Endothelial cell of umbilical vein (primary cell): Measurements from ENCODE around the gene LCOR. TPM values are rescaled to one million over a fixed set of nuclear protein-coding genes. Genes with fewer than 3 reads are reported as not detected.

ENCODE experiments used
- BruUV-seq: library from RNA; stranded (reverse); fragments of 400-500 nt; replicated peaks from 2 replicates; lab custom pipeline; 2021; lab: Mats Ljungman, UMichigan
- CTCF ChIA-PET: fragments of 300-600, 350-600 bp; sonication (Branson Sonifier 250); formaldehyde crosslinking; loops from one replicate; lab custom pipeline; 2021; ENCODE audit warnings: antibody characterized with exemption, inconsistent platforms; lab: Charles Lee
- POLR2A ChIA-PET: fragments of 300-600, 350-600 bp; sonication (Branson Sonifier 250); formaldehyde crosslinking; loops from one replicate; lab custom pipeline; 2021; ENCODE audit warnings: antibody characterized with exemption, inconsistent platforms; lab: Charles Lee
- DNase-seq: peaks from one replicate; pipeline ENCODE4 v3.0.0-alpha.2; 2011; ENCODE audit warnings: low read depth, low spot score
- FAIRE-seq: peaks from 2 replicates; lab custom pipeline; 2011; peaks lifted over from hg19 to GRCh38; lab: Jason Lieb, UNC
- H2AFZ ChIP-seq: 2 replicates; pipeline ENCODE4 v1.6.0; 2012; ENCODE audit warnings: low read depth, low read length, control low read depth, inconsistent platforms
- H3K27ac ChIP-seq: 2 replicates; pipeline ENCODE4 v1.5.1; 2011; ENCODE audit warnings: low read depth, mild to moderate bottlenecking, control low read depth, low read length, moderate library complexity; ENCODE audit not compliant: insufficient read depth
- H3K27me3 ChIP-seq, 2 experiments: 2 replicates each; pipeline versions ENCODE4 v1.6.0 to v1.6.1; 2011; ENCODE audit warnings: low read length in 2 of 2, mixed read lengths in 1 of 2; ENCODE audit not compliant: control insufficient read depth in 2 of 2, insufficient read depth in 2 of 2
- H3K36me3 ChIP-seq, 2 experiments: 2 replicates in 1 of 2; 3 replicates in 1 of 2; pipeline ENCODE4 v1.5.1; 2011; ENCODE audit warnings: low read length in 2 of 2, mild to moderate bottlenecking in 1 of 2, moderate library complexity in 1 of 2; ENCODE audit not compliant: control insufficient read depth in 2 of 2, insufficient read depth in 2 of 2; ENCODE audit errors: extremely low read depth in 1 of 2
- H3K4me1 ChIP-seq: 3 replicates; pipeline ENCODE4 v1.5.1; 2011; ENCODE audit warnings: mild to moderate bottlenecking, low read length; ENCODE audit not compliant: control insufficient read depth, insufficient read depth; ENCODE audit errors: extremely low read depth
- H3K4me2 ChIP-seq: 2 replicates; pipeline ENCODE4 v1.6.1; 2011; ENCODE audit warnings: low read length, control low read depth, mixed read lengths; ENCODE audit not compliant: insufficient read depth
- H3K4me3 ChIP-seq, 3 experiments: fragments of 200-600 bp in 1 of 3; sonication (generic), shearing (Covaris generic) in 1 of 3; replicated peaks in 1 of 3; 2 replicates each; pipeline ENCODE4 v1.5.1; 2011 to 2016; ENCODE audit warnings: control low read depth in 3 of 3, low read length in 3 of 3, mild to moderate bottlenecking in 2 of 3, inconsistent platforms in 1 of 3, low read depth in 1 of 3, moderate library complexity in 1 of 3; ENCODE audit not compliant: insufficient read depth in 1 of 3
- H3K79me2 ChIP-seq: 2 replicates; pipeline ENCODE4 v1.6.0; 2012; ENCODE audit warnings: low read length, inconsistent platforms; ENCODE audit not compliant: control insufficient read depth, insufficient read depth
- H3K9ac ChIP-seq: replicated peaks from 2 replicates; pipeline ENCODE3; 2011; ENCODE audit warnings: low read length, control low read depth; ENCODE audit not compliant: insufficient read depth; ENCODE audit errors: extremely low read depth
- H3K9me1 ChIP-seq: replicated peaks from 3 replicates; pipeline ENCODE4 v1.6.0; 2011; ENCODE audit warnings: mild to moderate bottlenecking, low read length; ENCODE audit not compliant: control insufficient read depth, insufficient read depth; ENCODE audit errors: extremely low read depth
- H3K9me3 ChIP-seq: replicated peaks from 2 replicates; pipeline ENCODE4 v1.5.1; 2012; ENCODE audit warnings: low read length, inconsistent platforms; ENCODE audit not compliant: control insufficient read depth, insufficient read depth
- H4K20me1 ChIP-seq: replicated peaks from 2 replicates; pipeline ENCODE3; 2011; ENCODE audit warnings: mild to moderate bottlenecking, low read length; ENCODE audit not compliant: control insufficient read depth, insufficient read depth; ENCODE audit errors: extremely low read depth
- CTCF ChIP-seq, 2 donors: IDR thresholded peaks; 1 replicate in 1 of 2; 2 replicates in 1 of 2; pipeline ENCODE4 v1.5.1; 2011; ENCODE audit warnings: low read length in 2 of 2, mild to moderate bottlenecking in 2 of 2, moderate library complexity in 2 of 2, control low read depth in 1 of 2, inconsistent platforms in 1 of 2, low read depth in 1 of 2; ENCODE audit not compliant: insufficient read depth in 1 of 2; ENCODE audit errors: extremely low read depth in 1 of 2
- EZH2 ChIP-seq: IDR thresholded peaks from 2 replicates; pipeline ENCODE4 v1.6.1; 2012; ENCODE audit warnings: borderline replicate concordance, low read depth, mild to moderate bottlenecking, moderate library complexity, low read length, inconsistent platforms; ENCODE audit not compliant: severe bottlenecking
- FOS ChIP-seq: IDR thresholded peaks from 2 replicates; pipeline ENCODE4 v1.6.1; 2011; ENCODE audit warnings: mild to moderate bottlenecking, low read length, moderate library complexity, borderline replicate concordance; ENCODE audit not compliant: insufficient read depth
- GATA2 ChIP-seq: IDR thresholded peaks from 2 replicates; pipeline ENCODE4 v1.7.0; 2011; ENCODE audit warnings: low read depth, mild to moderate bottlenecking, moderate library complexity, mixed read lengths, low read length; ENCODE audit not compliant: insufficient read length, insufficient read depth
- JUN ChIP-seq: IDR thresholded peaks from 2 replicates; pipeline ENCODE4 v1.6.1; 2011; ENCODE audit warnings: borderline replicate concordance, low read depth; ENCODE audit not compliant: insufficient read length, insufficient read depth
- MAX ChIP-seq: IDR thresholded peaks from 2 replicates; pipeline ENCODE4 v1.6.1; 2011; ENCODE audit not compliant: insufficient read depth, insufficient read length
- MYC ChIP-seq: IDR thresholded peaks from one replicate; pipeline ENCODE4 v1.6.1; 2011; ENCODE audit warnings: mild to moderate bottlenecking, low read depth, low read length
- POLR2A ChIP-seq: IDR thresholded peaks from 2 replicates; pipeline ENCODE4 v1.6.1; 2012; ENCODE audit warnings: low read depth, mild to moderate bottlenecking, control low read depth, low read length
- POLR2AphosphoS5 ChIP-seq: IDR thresholded peaks from 2 replicates; pipeline ENCODE4 v1.6.1; 2012; ENCODE audit warnings: low read depth, mild to moderate bottlenecking, control low read depth, low read length, moderate library complexity; ENCODE audit not compliant: insufficient read depth
- dilution Hi-C: fragments of 300-500 bp; cut with MboI; formaldehyde crosslinking; loops from one replicate; pipeline ENCODE4 v1.15.0; 2019; ENCODE audit warnings: low sequenced_read_pairs; ENCODE audit not compliant: extremely low pct_ligation_motif_present
- intact Hi-C: fragments of 100-400 bp; cut with micrococcal nuclease; formaldehyde crosslinking; loops from one replicate; pipeline ENCODE4 v1.10.0; 2022
- polyA plus RNA-seq, 4 experiments: library from polyadenylated mRNA; depleted of rRNA in 3 of 4; stranded (reverse) in 3 of 4; unstranded in 1 of 4; fragments of >200 nt; gene quantifications; 2 replicates each; pipeline versions ENCODE4 v1.2.1 to v1.2.3, GENCODE V29; 2011 to 2012; ENCODE audit warnings: missing spikeins in 1 of 4
- total RNA-seq: library from RNA; stranded (reverse); gene quantifications from 2 replicates; pipeline ENCODE4 v1.2.3, GENCODE V29; 2021

Gene LCOR
- total and polyA plus RNA-seq, 2 donors (not counting 3 experiments of a cell fraction or from before 2014, with no cell fraction given): 11.6 to 39.0 TPM

- Histone ChIP-seq H3K4me3 (no peak overlapping the region), H3K9ac (no peak overlapping the region), H3K9me1 (no peaks in the 10 kb centered on the region), H3K9me3 (no peaks in the 10 kb centered on the region), H3K27ac (no peak overlapping the region), H2AFZ (no peak overlapping the region), H3K79me2 (no peaks in the 10 kb centered on the region), H3K27me3 (peaks cover 0 to 2% of the 10 kb centered on the region in 2 experiments), H3K4me1 (no peaks in the 10 kb centered on the region), H3K36me3 (no peaks in the 10 kb centered on the region), H3K4me2 (no peak overlapping the region), H4K20me1 (no peaks in the 10 kb centered on the region)
- DNase-seq (no peak), FAIRE-seq (no peak)
- BruUV-seq: no TSS peak
- ChIA-PET CTCF (interaction anchor here (1.2 kb wide), 1 partner anchor 655 kb away, joined by 3 read pairs; no protein-coding TSS in a partner anchor), POLR2A (no interaction called here)
- intact Hi-C loops (no loop called here), dilution Hi-C loops (no loop called here)
- no peak for TF ChIP-seq POLR2A
- no peak for TF ChIP-seq EZH2
- no peak for TF ChIP-seq POLR2AphosphoS5
These were observed 198.8 kb downstream of the LCOR start for GRCh38 chr10:97030894-97031293.

GRCh38 chr10:97031459-97031858 is 199.4 kb downstream of the LCOR start:
- DNase-seq (no peak), FAIRE-seq (no peak)
- Histone ChIP-seq H3K9ac (no peak overlapping the region), H3K4me3 (no peak overlapping the region), H3K9me1 (no peaks in the 10 kb centered on the region), H3K4me1 (no peaks in the 10 kb centered on the region), H3K27ac (no peak overlapping the region), H3K79me2 (no peaks in the 10 kb centered on the region), H3K27me3 (peaks cover 0 to 2% of the 10 kb centered on the region in 2 experiments), H4K20me1 (no peaks in the 10 kb centered on the region), H3K36me3 (no peaks in the 10 kb centered on the region), H3K9me3 (no peaks in the 10 kb centered on the region), H3K4me2 (no peak overlapping the region), H2AFZ (no peak overlapping the region)
- CTCF ChIA-PET: interaction anchor here (1.2 kb wide), 1 partner anchor 656 kb away, joined by 3 read pairs; no protein-coding TSS in a partner anchor
- TF ChIP-seq FOS (no peak), JUN (no peak), CTCF (IDR thresholded peaks at IDR 0.05; ENCODE audit: extremely low read depth in 1 of 2, insufficient read depth in 1 of 2, low read depth in 1 of 2, low read length in 2 of 2) (no peak), MYC (no peak), GATA2 (no peak), EZH2 (no peak), POLR2A (no peak), POLR2AphosphoS5 (no peak), MAX (no peak)
- no TSS peak for BruUV-seq
- intact Hi-C loops (no loop called here), dilution Hi-C loops (no loop called here)
- POLR2A ChIA-PET: no interaction called here
